Non-pigmented ciliary epithelial cell (primary cell): ENCODE measurements around the gene EXOG.
"Not testable (repeated sequence)": the region's sequence is repeated elsewhere in the genome, so short reads cannot be mapped to it uniquely, and the experiment has no call there.

Experiments
- DNase-seq: peaks from one replicate; pipeline ENCODE4 v3.0.0-alpha.2; 2010; ENCODE audit warnings: low read depth

The EXOG gene

DNA sequence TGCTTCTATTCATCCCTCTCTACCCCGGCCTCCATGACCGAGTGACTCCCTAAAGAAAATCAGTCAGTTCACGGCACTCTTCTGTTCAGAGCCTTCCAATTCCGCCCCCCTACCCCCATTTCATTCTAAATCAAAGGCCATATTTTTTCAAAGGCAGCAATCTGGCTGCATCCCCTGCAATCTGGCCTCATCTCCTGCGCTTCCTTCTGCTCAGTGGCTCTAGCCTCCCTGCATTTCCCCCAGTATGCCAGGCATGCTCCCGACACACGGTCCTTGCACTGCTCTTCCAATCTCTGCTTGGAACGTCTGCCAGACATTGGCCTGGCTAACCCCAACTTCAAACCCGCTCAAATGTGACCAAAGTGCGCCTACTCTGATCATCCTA, 67.7 kb downstream of the EXOG start:
- DNase-seq: no peak

DNA sequence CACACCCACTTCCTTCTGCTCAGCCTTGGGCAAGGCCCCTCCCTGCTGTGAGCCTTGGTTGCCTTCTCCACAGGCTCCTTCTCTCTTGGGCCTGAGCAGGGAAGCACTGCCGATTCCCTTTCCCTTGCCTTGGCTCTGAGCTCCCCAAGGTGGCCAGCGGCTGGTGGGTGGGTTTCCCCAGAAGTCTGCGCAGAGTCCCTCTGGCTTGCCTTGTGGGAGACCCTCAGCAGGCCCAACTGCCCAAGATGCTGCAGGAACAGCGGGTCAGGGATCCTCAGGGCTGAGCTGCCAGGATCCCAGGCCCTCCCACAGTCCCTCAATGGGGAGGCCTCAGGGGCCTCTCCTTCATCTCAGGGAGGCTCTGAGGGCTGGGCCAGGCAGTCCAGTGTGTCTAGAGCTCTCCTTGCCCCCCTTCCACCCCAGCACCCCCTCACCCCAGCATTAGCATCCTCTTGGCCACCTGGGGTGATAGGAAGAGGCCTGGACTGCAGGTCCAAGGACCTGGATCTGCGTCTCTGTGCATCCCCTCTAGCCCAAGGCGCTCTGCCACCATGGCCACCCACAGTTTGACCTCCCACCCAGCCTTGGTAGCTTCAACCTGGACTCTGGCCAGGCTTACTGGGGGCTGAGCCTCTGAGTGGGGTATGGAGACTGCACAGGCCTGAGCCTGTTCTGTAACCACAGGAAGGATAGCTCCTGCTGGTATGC, 68.6 kb downstream of the EXOG start:
- no peak for DNase-seq

DNA sequence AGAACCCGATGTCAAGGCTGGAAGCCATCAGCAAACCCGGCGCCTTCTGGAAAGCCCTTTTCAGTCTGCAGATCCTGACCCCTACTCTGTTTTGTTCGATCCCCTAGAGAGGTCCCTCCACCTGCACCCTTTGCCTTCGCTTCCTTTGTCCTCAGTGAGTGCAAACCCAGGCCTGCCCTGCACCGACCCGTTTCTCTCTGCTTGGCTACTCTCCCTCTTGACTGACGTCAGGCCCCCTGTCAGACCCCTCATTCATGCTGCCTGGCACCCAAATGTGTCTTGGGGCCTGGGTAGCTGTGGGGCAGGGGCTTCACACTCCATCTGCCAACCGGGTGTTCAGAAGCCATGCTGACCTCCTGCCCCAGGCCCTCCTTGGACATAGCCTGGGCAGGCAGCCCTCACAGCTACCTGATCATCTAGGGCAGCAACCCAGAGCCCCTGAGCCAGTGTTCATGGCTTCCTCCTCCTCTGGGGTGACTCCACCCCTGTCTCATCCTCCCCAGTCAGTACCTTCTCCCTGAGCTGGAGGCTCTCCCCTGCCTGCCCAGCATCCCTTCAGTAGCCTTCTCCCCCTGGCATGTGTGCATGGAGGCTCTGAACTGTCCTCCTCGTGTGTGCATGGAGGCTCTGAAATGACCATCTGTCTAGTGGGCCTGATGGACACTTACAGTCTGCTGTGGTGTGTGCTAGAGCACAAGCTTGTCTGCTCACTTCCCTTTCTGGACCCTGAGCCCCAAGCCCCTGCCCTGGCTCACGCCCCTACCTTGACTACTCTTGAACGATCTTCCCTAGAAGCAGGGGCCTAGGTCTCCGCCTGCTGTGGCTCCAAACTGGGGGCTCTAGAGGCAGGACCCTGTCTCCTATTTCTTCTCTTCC, 69.4 kb downstream of the EXOG start:
- no peak for DNase-seq

DNA sequence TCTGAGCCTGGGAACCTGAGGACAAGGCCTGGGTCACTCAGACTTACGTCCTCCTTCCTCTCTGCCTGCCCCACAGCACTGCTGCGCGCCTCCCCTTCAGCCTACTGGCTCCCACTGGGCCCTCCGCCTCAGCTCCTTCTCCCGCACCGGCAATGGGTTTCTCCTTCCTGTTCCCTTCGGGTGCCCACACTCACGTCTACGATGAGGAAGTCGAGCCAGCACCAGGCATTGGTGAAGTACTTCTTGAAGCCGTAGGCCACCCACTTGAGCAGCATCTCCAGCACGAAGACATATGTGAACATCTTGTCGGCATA, 70.0 kb downstream of the EXOG start:
- no peak for DNase-seq

DNA sequence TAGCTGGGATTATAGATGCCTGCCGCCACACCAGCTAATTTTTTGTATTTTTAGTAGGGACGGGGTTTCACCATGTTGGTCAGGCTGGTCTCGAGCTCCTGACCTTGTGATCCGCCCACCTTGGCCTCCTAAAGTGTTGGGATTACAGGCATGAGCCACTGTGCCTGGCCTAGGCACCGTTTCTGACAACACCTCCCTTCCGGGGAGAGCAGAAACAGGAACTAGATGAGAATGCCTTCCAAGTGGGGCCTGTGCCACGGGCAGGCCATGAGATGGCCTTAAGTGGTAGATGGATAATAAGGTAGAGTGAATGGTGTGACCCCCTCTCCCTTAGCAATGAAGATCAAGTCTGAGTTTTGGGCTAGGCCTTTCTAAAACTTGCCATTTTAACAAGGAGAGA, 70.7 kb downstream of the EXOG start:
- not testable (repeated sequence) for DNase-seq

DNA sequence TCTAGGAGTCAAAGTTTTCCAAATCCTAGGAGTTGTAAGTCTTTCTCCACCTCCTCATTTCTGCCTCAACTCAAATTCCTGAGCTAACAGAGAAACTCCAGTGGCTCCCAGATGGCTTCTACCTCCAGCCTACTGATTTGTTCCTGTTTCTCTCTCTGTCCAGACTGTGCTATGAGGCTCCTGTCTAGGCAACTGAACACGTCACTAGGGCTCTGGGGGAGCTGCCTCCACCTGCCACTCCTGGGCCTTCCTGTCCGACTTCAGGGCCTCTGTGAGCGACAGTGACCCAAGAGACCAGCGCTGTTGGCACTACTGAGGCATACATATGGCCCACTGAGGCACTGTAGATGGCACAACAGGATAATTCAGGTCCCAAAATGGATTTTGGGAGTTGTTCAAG, 71.4 kb downstream of the EXOG start:
- no peak for DNase-seq

DNA sequence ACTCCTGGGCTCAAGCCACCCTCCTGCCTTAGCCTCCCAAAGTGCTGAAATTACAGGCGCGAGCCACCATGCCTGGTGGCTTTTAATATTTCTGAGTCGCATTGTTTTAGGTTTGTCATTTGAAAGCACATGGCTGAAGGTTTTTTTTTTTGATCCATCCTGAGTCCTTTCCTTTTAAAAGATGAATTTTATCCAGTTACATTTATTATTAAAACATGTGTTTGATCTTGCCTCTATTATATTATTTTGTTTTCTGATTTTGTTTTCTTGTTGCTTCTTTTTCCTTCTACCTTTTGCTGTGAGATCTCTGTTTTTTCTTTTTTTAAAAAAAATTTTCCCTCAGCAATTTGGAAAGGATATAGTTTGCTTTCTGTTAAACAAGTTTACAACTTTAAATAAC, 77.0 kb downstream of the EXOG start:
- no peak for DNase-seq

DNA sequence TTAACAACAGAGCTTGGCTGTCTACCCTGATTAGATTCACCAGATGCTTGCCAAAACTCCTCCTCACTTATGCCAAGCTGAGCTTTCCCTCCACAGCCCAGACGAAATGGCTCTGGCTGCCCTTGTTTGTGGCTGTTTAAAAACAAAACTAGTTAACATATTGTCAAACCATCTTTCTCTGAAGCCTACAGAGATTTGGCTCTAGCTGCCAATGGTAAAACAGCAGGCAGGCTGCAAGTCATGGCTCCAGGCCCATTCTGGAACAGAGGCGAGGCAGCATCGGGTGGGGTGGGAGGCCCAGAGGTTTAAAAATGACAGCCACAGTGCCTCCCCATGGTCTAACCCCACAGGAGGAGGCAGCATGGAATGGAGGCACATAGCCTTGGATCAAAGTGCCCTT, 77.4 kb downstream of the EXOG start:
- DNase-seq: no peak

DNA sequence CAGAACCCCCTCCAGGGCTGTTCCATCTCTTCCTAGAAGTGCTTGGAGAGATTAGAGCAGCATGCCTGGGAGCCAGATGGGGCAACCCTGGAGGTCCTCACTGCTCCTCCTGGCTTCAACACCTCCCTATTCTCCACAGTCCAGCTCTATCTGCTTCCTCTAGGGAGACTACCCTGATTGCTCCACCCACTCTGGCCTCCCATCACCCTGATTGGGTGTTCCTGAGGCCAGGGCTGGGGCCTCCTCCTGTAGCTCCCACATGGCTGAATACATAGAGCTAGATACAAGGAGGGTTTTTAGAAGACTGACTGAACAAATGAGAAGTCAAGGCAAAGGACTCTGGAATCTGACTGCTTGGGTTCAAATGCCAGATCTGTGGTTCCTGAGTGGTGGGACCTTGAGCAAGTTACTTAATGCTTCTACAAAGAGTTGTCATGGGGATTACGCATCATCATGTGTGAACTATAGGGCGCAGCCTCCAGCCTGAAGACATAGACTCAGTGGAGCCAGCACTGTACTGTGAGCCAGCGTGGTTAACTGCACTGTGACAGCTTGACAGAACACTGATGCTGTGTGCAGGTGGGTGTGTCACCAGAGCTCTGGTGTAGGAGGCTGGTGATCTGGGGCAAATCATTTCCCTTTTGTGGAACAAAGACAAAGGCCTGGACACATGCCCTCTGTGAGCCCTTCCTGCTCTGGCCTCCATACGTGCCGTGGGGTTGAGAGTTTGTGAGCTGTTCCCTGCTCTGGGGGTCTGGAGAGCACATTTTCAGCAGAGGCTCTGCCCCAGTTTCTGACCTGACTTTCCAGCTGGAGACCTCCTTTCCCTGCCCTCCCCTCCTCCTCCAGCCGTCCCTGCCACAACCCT, 78.5 kb downstream of the EXOG start:
- no peak for DNase-seq

DNA sequence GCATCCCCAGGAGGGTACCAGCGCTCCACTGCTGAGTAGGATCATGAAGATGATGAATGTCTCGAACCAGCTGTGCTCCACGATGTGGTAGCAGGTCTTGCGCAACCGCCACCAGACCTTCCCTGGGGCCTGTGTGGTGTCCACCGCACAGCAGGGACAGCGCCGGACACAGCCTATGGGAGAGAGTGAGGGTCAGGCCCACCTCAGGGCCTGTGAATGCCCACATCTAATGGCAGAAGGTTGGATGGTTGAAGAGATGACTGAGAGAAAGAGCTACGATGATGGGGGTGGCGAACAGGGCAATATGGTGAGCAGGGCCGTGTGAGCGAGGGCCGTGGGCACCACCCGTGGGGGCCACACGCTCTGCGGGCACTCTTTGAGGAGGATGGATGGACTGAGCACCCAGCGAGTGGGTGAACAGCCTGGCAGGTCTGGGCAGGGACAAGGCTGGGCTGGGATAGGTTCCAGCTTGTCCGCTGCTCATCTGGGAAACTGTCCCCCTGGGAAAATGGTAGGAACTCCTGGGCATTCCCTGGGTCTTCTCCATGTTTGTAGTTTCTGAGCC, 79.2 kb downstream of the EXOG start:
- no peak for DNase-seq
